ENCODE measurements around the gene TFEB. TPM values are rescaled to one million over a fixed set of nuclear protein-coding genes. Genes with fewer than 3 reads are reported as not detected.

The TFEB gene
- total and polyA plus RNA-seq, 2 donors (not counting 3 experiments of a cell fraction or from before 2014, with no cell fraction given) = 4.9 to 6.6 TPM

GRCh38 chr6:41651246-41651961 is 84.0 kb downstream of the TFEB start:
- H3K9me1 ChIP-seq (replicated peaks; ENCODE audit: control insufficient read depth, extremely low read depth, insufficient read depth, low read length) = no peaks in the 10 kb centered on the region
- DNase-seq (ENCODE audit: low read depth, low spot score) (no peak), FAIRE-seq (no peak)
- ChIA-PET CTCF (interaction anchor here (1.7 kb wide), 1 partner anchor 49 kb away, joined by 4 read pairs; no protein-coding TSS in a partner anchor), POLR2A (no interaction called here)
- H3K27me3 ChIP-seq (ENCODE audit: control insufficient read depth in 2 of 2, insufficient read depth in 2 of 2, low read length in 2 of 2) = no peaks in the 10 kb centered on the region
- no peaks in the 10 kb centered on the region for H3K79me2 ChIP-seq (ENCODE audit: control insufficient read depth, insufficient read depth, low read length)
- H3K36me3 ChIP-seq (ENCODE audit: control insufficient read depth in 2 of 2, extremely low read depth in 1 of 2, insufficient read depth in 2 of 2, low read length in 2 of 2) = peaks cover 0 to 47% of the 10 kb centered on the region in 2 experiments
- H3K4me1 ChIP-seq (ENCODE audit: control insufficient read depth, extremely low read depth, insufficient read depth, low read length) = peaks cover 12% of the 10 kb centered on the region
- no peak overlapping the region for H2AFZ ChIP-seq (ENCODE audit: low read depth, low read length)
- H3K27ac ChIP-seq (ENCODE audit: insufficient read depth, low read depth, low read length) = no peak overlapping the region
- no peak overlapping the region for H3K4me2 ChIP-seq (ENCODE audit: insufficient read depth, low read length)
- BruUV-seq (replicated peaks) = no TSS peak
- dilution Hi-C loops (cut with MboI; ENCODE audit: extremely low pct_ligation_motif_present, low sequenced_read_pairs) (no loop called here), intact Hi-C loops (cut with micrococcal nuclease) (no loop called here)
- H4K20me1 ChIP-seq (replicated peaks; ENCODE audit: control insufficient read depth, extremely low read depth, insufficient read depth, low read length) = no peaks in the 10 kb centered on the region
- H3K9me3 ChIP-seq (replicated peaks; ENCODE audit: control insufficient read depth, insufficient read depth, low read length) = no peaks in the 10 kb centered on the region
- no peak overlapping the region for H3K9ac ChIP-seq (replicated peaks; ENCODE audit: extremely low read depth, insufficient read depth, low read length)
- H3K4me3 ChIP-seq (replicated peaks in 1 of 3; ENCODE audit: insufficient read depth in 1 of 3, low read depth in 1 of 3, low read length in 3 of 3) = no peak overlapping the region
- TF ChIP-seq MYC (IDR thresholded peaks at IDR 0.05; ENCODE audit: low read depth, low read length) = no peak
- TF ChIP-seq POLR2AphosphoS5 (IDR thresholded peaks at IDR 0.05; ENCODE audit: insufficient read depth, low read depth, low read length) = no peak
- TF ChIP-seq FOS (IDR thresholded peaks at IDR 0.05; ENCODE audit: borderline replicate concordance, insufficient read depth, low read length) = no peak
- TF ChIP-seq, protein P1, sequence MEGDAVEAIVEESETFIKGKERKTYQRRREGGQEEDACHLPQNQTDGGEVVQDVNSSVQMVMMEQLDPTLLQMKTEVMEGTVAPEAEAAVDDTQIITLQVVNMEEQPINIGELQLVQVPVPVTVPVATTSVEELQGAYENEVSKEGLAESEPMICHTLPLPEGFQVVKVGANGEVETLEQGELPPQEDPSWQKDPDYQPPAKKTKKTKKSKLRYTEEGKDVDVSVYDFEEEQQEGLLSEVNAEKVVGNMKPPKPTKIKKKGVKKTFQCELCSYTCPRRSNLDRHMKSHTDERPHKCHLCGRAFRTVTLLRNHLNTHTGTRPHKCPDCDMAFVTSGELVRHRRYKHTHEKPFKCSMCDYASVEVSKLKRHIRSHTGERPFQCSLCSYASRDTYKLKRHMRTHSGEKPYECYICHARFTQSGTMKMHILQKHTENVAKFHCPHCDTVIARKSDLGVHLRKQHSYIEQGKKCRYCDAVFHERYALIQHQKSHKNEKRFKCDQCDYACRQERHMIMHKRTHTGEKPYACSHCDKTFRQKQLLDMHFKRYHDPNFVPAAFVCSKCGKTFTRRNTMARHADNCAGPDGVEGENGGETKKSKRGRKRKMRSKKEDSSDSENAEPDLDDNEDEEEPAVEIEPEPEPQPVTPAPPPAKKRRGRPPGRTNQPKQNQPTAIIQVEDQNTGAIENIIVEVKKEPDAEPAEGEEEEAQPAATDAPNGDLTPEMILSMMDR (IDR thresholded peaks at IDR 0.05; ENCODE audit: extremely low read depth in 1 of 2, insufficient read depth in 1 of 2, low read depth in 1 of 2, low read length in 2 of 2) = no peak

GRCh38 chr6:41650120-41650519 is 85.3 kb downstream of the TFEB start:
- Histone ChIP-seq H3K79me2 (ENCODE audit: control insufficient read depth, insufficient read depth, low read length) (no peaks in the 10 kb centered on the region), H3K4me3 (replicated peaks in 1 of 3; ENCODE audit: insufficient read depth in 1 of 3, low read depth in 1 of 3, low read length in 3 of 3) (no peak overlapping the region), H3K4me2 (ENCODE audit: insufficient read depth, low read length) (no peak overlapping the region), H3K27ac (ENCODE audit: insufficient read depth, low read depth, low read length) (no peak overlapping the region), H3K9me1 (replicated peaks; ENCODE audit: control insufficient read depth, extremely low read depth, insufficient read depth, low read length) (no peaks in the 10 kb centered on the region), H3K36me3 (ENCODE audit: control insufficient read depth in 2 of 2, extremely low read depth in 1 of 2, insufficient read depth in 2 of 2, low read length in 2 of 2) (peaks cover 0 to 54% of the 10 kb centered on the region in 2 experiments), H3K4me1 (ENCODE audit: control insufficient read depth, extremely low read depth, insufficient read depth, low read length) (no peaks in the 10 kb centered on the region), H2AFZ (ENCODE audit: low read depth, low read length) (no peak overlapping the region), H3K9ac (replicated peaks; ENCODE audit: extremely low read depth, insufficient read depth, low read length) (no peak overlapping the region), H4K20me1 (replicated peaks; ENCODE audit: control insufficient read depth, extremely low read depth, insufficient read depth, low read length) (no peaks in the 10 kb centered on the region), H3K27me3 (ENCODE audit: control insufficient read depth in 2 of 2, insufficient read depth in 2 of 2, low read length in 2 of 2) (no peaks in the 10 kb centered on the region), H3K9me3 (replicated peaks; ENCODE audit: control insufficient read depth, insufficient read depth, low read length) (no peaks in the 10 kb centered on the region)
- no TSS peak for BruUV-seq (replicated peaks)
- ChIA-PET POLR2A (no interaction called here), CTCF (interaction anchor here (1.7 kb wide), 1 partner anchor 48 kb away, joined by 4 read pairs; no protein-coding TSS in a partner anchor)
- DNase-seq (ENCODE audit: low read depth, low spot score) = no peak
- TF ChIP-seq POLR2A (IDR thresholded peaks at IDR 0.05; ENCODE audit: low read depth, low read length) = no peak
- TF ChIP-seq, protein P2, sequence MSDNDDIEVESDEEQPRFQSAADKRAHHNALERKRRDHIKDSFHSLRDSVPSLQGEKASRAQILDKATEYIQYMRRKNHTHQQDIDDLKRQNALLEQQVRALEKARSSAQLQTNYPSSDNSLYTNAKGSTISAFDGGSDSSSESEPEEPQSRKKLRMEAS (IDR thresholded peaks at IDR 0.05; ENCODE audit: insufficient read depth, insufficient read length) = no peak
- no peak for TF ChIP-seq FOS (IDR thresholded peaks at IDR 0.05; ENCODE audit: borderline replicate concordance, insufficient read depth, low read length)
- no peak for TF ChIP-seq MYC (IDR thresholded peaks at IDR 0.05; ENCODE audit: low read depth, low read length)
- TF ChIP-seq POLR2AphosphoS5 (IDR thresholded peaks at IDR 0.05; ENCODE audit: insufficient read depth, low read depth, low read length) = no peak
- TF ChIP-seq JUN (IDR thresholded peaks at IDR 0.05; ENCODE audit: borderline replicate concordance, insufficient read depth, insufficient read length, low read depth) = no peak
- no peak for TF ChIP-seq EZH2 (IDR thresholded peaks at IDR 0.05; ENCODE audit: borderline replicate concordance, low read depth, low read length, severe bottlenecking)
- TF ChIP-seq GATA2 (IDR thresholded peaks at IDR 0.05; ENCODE audit: insufficient read depth, insufficient read length, low read depth, low read length) = no peak
- TF ChIP-seq, protein P1 (IDR thresholded peaks at IDR 0.05; ENCODE audit: extremely low read depth in 1 of 2, insufficient read depth in 1 of 2, low read depth in 1 of 2, low read length in 2 of 2) = no peak
- no peak for FAIRE-seq
- intact Hi-C loops (cut with micrococcal nuclease) = no loop called here
- dilution Hi-C loops (cut with MboI; ENCODE audit: extremely low pct_ligation_motif_present, low sequenced_read_pairs) = no loop called here

Data from endothelial cell of umbilical vein (primary cell).